Activated T-cell treated with anti-CD3 and anti-CD28 coated beads for 4 hours (primary cell): Measurements from ENCODE around the gene NRP2.

Experiments
- DNase-seq: peaks from one replicate; pipeline ENCODE4 v3.0.0-alpha.2; 2020

NRP2 gene

DNA sequence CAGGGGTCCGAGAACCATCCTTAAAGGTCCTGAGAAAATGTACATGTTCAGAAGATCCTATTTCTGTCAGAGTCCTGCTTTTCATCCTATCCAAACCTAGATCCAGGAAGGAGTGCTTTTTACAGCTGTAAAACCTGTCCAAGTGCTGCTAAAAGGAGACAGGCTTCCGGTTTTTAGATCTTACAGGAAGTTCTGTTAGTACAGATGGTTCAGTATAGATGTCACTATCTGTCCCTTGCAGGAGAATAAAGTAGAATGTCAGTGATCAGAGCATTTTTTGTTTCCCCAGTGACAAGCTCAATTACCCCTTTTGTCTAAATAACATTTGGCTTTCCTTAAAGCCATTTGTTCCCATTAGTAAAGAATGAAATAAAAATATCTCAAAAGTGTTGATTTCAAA is 98.3 kb downstream of the NRP2 start:
- no peak for DNase-seq

DNA sequence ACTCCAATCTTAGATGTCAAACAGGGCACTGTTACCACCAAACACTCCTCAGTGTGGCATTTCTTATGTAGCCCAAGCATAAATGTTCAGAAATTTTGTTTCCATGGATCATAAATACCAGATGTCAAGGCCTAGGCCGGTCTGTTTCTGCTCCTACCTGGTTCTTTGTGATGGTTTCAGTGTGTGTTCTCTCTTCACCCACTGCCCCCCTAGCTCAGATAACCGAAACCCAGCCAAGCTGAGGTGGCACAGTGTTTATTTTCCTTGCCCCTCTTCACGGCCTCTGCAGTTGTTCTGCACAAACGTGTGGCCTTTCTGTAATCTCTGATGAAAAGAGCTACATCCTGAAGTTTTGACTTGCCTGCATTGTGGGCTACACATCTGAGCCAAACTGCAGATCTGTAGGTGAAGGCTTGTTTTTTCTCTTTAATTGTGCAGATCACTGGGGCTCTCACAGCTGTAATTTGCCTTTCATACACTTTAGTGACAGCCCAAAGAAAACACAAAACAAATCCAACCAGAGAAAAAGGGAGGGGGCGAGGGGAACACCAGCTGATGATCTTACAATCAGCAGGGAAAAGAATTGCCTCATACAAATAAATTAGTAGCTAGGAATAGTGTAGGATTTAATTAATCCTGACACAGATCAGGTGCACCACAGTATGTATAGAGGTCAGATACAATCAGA is 99.1 kb downstream of the NRP2 start:
- DNase-seq: no peak

GRCh38 chr2:205782941-205783340 is 100.6 kb downstream of the NRP2 start:
- no peak for DNase-seq

GRCh38 chr2:205783872-205784499 is 101.7 kb downstream of the NRP2 start:
- no peak for DNase-seq

DNA sequence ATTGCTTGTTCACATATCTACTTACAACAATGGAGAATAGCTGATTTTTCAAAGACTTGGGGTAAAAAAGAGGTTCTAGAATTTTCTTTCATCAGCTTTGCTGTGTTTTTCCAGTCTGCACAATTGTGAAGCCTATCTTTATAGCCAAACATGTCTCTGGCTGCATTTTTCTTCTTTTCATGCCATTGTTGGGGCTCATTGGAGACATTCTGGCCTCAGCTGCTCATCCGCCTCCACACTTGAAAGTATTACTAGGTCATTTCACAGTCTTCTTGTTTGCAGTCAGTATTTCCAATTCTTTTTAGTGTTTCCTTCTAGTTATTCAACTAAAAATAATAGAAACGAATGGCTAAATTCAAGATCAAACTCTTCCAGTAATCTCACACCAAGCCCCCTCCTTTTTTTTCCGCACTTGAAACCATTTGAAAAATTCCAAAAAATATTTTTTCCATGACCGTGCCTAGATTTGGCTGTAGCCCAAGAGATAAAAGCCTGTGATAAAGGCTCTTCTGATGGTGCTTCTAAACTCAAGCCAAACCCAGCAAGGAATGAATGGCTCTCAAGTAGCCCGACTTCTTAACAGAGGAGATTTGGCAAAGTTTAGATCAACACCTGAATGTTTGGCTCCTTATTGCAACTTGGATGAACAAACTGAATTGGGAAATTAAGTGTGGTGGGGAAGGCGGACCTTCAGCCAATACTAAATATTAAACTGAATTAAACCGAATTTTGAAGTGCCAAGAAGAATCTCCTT is 103.4 kb downstream of the NRP2 start:
- no peak for DNase-seq

DNA sequence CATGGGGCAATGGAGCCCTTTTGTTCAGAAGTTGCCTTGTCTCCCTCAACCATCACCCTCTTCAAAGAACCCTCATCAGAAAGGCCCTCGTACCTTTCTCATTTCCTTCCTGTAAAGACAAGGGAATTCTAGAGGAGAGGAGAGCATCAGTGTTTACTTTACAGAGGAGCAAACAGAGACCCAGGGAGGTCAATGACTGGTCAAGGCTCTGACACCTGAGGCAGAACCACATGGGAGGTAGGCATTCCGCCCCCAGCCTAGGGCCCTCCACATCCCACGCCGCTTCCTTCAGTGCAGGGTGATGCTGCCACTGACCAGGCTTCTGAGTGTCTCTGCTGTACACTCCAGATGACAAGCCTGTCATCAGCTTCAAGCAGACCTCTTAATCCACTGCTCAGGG is 104.7 kb downstream of the NRP2 start:
- no peak for DNase-seq

GRCh38 chr2:205787761-205788160 is 105.5 kb downstream of the NRP2 start:
- DNase-seq: no peak

- DNase-seq: no peak
Measured at GRCh38 chr2:205789906-205790305, 107.6 kb downstream of the NRP2 start.

DNA sequence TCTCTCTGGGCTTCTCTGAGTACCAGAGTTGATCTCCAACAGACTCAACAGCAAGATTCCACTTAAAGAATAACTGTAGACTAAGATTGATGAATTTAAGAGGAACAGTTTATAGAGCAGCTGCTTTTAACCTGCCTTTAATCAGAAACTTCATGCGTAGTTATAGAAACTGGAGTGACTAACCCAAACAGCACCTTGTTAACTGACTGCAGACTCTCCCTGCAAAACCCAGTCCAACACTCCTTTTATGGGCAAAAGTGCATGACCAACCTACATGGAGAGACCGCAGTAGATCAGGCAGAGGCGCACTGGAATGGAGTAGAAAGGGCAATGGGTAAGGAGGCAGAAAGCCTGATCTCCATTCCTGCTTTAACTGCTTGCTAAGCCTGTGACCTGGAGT is 110.6 kb downstream of the NRP2 start:
- DNase-seq: no peak

DNA sequence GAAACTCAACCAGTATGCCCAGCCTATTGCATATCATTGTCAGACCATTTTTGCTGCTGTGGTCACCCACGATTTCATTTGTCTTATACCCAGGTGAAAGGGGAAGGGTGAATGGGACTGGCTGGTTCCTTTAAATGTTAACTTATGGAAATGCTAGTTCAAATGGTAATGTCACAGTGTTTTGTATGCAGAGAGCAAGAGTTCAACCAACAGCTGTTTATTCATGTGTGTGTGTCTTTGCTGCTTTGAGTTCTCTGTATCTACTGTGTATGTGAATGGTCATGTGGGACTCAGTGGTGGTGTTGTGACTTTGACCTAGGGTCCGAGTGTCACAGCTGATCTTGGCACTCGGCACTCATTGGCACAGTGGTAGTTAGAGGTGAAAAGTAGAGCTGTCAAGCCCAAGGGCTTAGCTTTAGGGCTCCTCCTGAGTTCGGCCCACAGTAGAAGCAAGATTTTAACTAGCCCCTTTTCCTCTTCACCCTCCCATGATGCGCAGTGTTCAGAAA is 114.6 kb downstream of the NRP2 start:
- no peak for DNase-seq

GRCh38 chr2:205797866-205798265 is 115.6 kb downstream of the NRP2 start:
- DNase-seq: no peak

DNA sequence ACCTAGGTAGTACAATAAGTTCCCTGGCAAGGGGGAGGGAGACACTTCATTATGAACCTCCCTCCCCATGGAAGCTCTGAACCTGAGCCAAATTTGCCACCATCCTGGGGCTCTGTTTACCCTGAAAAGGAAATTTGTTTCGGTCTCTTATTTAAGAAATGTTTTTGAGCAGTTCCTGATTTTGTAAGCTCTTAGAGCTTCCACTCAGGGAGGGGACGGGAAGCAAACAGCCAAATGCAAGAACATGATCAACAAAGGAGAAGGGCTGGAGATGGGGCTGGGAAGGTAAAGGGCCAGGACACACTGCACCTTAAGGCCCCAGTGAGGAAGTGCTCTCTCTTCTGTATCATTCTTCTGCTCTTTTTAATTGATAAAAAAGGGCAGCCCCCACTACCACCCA is 117.9 kb downstream of the NRP2 start:
- DNase-seq: no peak

GRCh38 chr2:205800773-205801172 is 118.5 kb downstream of the NRP2 start:
- no peak for DNase-seq

DNA sequence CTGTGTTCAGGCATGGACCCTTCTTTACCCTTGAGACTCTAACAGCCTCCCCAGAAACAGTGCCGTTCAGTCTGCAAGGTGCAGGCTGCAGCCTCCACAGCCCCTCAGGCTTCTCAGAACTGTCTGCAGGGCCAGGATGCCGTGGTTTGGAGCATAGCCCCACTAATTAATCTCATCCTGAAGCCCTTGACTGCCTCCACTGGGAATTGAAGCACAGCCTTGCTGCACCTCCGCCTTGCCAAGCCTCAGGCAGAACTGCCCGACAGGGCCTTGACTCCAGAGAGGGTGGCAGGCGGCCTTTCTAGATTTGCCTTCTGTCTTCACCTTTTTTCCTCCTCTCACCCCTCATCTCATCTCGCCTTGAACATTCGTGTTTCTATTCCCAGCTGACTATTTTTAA is 119.8 kb downstream of the NRP2 start:
- no peak for DNase-seq

- no peak for DNase-seq
Measured at GRCh38 chr2:205802941-205803340, 120.6 kb downstream of the NRP2 start.

DNA sequence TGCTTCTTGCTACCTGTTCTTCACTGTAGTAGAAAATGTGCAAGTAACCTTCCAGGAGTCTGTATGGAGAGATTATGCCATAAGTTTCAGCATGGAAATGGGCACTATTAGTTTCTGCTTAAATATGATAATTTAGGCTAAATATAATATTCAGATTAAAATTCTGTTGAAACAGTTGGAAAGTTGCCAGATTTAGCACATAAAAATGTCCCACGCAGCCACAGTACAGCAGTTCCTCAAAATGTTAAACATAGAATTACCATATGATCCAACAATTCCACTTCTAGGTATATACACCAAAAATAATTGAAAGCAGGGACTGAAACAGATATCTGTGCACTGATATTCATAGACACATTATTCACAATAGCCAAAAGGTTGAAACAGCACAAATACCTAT is 121.2 kb downstream of the NRP2 start:
- no peak for DNase-seq

- DNase-seq: no peak
Measured at GRCh38 chr2:205805136-205805535, 122.8 kb downstream of the NRP2 start.

- DNase-seq: no peak
Measured at GRCh38 chr2:205806143-205806905, 124.0 kb downstream of the NRP2 start.

GRCh38 chr2:205807229-205807628 is 124.9 kb downstream of the NRP2 start:
- no peak for DNase-seq

- DNase-seq: no peak
Measured at GRCh38 chr2:205807758-205808157, 125.5 kb downstream of the NRP2 start.

DNA sequence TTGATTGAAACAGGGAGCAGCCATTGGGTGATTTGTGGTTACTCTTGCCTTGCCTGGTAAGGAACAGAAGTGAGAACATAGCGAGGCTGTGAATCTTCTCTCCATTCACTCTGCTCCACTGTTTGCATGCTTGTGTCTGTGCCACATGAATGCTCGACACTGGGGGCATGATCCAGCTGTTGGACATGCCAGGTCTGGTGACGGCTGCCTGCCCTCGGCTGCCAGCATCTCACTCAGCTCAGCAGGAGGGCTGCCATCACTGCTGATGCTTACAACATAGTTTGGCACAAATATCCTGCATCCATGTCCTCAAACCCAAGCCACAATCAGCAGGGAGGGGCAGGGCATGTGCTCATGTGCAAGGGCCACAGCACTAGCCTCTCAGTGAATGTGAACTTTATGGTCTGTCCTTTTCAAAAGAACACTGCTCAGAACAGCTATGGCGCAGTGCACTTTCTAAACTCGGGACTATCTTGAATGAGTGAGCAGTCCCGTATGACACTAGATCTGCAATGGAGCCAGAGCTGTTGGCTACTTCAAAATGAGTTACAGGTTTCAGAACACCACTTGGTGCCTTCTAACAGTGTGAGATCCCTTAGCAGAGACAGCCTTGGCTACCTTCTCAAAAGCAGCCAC is 126.3 kb downstream of the NRP2 start:
- no peak for DNase-seq

DNA sequence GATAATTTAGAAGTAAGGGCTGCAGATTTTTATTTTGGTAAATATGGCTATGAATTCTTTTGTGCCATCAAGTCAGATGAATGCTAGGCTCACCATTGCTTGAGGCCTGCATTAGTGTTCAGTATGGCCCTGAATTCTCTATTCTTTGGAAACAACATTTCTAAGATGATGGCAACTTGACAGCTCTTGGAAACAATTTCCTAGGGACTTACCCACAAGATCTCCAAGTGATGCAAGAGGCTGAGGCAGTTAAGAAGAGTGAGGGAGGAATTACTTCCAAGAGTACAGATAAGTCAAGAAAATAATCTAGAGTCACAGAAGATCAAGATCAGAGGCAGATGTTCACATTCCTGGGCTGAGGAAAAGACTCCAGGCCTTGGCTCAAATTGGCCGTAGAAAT is 129.1 kb downstream of the NRP2 start:
- no peak for DNase-seq

GRCh38 chr2:205814039-205814364 is 131.7 kb downstream of the NRP2 start:
- no peak for DNase-seq
